GM21447 (cell line): ENCODE results near the gene BSPRY.
A peak's percentile ranks its signal among the peaks of the same experiment; 100 is the strongest.
"Not testable (repeated sequence)": the region's sequence is repeated elsewhere in the genome, so short reads cannot be mapped to it uniquely, and the experiment has no call there.

Experiments used
- ATAC-seq: cut with Tn5 transposase; IDR thresholded peaks from one replicate; pipeline ENCODE4 v1.9.1; 2021; ENCODE audit not compliant: unreplicated experiment

BSPRY gene

DNA sequence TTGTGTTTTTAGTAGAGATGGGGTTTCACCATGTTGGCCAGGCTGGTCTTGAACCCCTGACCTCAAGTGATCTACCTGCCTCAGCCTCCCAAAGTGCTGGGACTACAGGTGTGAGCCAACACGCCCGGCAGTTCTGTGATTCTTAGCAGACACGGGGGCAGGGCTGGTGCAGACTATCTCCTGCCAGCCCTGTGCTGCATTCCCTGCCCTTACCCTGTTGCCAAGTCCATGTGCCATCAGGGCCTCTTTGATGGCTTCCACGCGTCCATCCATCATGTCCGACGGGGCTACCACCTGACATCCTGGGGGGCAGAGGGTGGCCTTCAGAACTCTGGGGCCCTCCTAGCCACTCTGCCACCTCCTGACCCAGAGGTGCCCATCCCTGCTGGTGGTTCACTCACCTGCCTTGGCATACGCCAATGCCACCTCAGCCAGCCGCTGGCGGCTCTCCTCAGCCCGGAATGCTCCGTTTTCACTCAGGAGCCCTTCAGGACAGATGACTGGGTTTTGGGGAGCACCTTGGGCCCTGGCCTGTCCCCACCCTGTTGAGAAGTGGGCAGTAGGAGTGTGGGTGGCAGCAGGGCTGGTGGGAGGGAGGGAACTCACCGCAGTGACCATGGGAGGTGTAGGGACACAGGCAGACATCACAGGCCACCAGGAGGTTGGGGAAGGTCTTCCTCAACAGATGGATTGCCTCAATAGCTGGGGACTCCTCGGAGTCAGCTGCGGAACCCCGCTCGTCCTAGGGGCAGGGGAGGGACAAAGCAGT, 41.0 kb downstream of the BSPRY start:
- ATAC-seq = no peak

DNA sequence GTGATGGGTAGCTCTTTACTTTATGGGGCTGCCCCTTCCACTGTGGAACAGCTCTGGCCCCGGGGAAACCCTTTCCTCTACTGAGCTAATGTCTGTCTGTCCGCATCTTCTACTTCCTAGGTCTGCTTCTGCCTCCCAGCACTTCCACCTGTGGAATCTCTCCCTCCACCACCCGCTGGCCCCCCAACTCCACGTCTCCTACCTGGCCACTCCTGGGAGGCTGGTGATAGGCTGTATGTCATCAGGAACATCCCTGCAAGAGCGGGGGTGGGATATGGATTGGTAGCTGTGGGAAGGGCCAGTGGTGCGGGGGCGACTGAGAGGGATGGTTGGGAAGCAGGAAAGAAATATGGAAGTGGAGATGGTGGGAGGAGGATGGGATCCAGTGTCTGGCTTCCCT, 42.6 kb downstream of the BSPRY start:
- ATAC-seq = no peak

GRCh38 chr9:113393281-113393680, 43.9 kb downstream of the BSPRY start:
- no peak for ATAC-seq

GRCh38 chr9:113395000-113395861, 45.9 kb downstream of the BSPRY start:
- no peak for ATAC-seq

- no peak for ATAC-seq
Observed at GRCh38 chr9:113397203-113397631, 47.9 kb downstream of the BSPRY start.

DNA sequence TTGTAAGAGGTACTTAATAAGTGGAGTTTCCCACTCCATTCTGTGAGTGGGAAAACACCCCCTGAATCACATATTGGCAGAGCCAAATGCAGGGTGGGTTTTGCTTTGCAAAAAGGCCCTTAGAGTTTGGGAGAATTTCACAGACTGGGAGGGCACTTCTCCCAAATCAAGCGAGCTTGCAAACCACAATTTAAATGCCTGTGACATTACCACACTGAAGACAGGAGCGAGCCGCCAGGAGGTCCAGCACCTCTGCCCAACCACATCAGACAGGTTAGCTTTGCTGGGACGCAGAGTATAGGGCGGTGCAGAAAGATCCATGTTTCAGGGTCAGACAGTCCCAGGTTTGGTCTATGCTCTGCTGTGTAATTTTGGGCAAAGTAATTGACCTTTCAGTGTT, 49.5 kb downstream of the BSPRY start:
- ATAC-seq = no peak

DNA sequence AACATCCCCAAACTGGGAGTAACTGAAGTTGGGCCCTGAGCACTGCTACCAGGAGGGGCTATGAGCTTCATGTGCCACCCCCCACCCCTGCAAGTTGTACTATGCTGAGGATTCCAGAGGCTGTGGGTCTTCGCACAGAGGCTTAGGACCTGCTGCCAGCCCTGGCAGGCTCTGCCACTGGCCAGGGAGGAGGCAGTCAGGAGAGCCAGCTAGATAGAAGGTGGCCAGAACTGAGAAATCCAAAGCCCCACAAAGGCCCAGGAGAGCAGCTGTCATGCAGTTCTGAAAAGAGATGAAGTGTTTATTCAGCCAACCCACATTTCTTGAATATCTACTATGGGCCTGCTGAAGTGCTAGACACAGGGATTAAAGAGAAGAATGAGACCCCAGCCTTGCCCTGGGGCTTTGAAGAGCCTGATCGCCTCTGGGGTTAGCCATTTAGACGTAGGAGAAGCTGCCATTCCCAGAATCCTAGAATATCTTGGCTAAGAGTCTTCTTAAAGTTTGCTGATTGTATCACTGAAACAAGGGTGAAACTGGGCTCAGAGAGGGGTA, 50.4 kb downstream of the BSPRY start:
- ATAC-seq = no peak

DNA sequence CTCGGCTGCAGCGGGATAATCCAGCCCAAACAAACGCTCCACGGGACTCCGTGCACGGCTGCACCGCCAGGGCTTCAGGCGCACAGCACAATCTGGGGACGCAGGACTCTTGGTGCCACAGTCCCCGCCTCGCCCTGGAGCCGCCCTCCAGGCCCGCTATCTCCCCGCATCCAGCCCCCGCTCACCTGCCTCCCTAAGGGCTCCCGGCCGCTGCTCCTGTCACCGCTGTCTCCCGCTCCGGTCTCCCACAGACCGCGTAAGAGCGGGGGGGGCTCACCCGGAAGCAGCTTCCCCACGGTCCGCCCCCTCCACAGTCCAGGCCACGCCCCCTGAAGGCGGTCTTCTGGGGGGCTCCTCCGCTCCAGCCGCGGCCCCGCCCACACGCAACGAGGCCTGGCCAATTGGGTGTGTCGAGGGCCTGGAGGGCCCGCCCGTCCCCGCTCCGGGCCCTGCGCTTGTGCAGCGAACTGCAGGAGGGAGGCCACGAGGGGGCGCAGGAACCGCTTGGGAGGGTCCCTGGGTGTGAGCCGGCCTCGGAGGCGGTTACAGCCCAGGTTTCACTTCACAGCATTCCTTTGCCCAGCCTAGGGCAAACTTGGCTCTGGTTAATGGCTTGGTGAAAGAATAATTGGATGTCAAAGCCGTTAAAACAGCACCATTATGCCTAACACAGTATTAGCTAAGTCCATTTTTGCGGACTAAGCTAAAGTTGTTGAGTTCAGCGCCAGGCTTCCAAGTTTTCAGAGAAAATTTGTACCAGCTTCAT, 51.9 kb downstream of the BSPRY start, which contains the start of gene ALAD:
TSS of gene ALAD (minus strand) at position 258 of the 766 bp plus-strand sequence. CDS start 7,725 bp downstream, outside the sequence.
- peak; percentile 92 for ATAC-seq

GRCh38 chr9:113403646-113404045, 54.3 kb downstream of the BSPRY start:
- no peak for ATAC-seq

DNA sequence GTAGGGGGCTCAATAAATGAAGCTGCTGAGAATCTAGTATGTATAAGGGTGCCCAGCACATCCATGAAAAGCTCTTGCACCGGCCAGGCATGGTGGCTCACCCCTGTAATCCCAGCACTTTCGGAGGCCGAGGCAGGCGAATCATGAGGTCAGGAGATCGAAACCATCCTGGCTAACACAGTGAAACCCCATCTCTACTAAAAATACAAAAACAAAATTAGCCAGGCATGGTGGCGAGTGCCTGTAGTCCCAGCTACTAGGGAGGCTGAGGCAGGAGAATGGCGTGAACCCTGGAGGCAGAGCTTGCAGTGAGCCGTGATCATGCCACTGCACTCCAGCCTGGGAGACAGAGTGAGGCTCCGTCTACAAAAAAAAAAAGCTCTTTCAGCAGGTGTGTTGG, 57.0 kb downstream of the BSPRY start:
- not testable (repeated sequence) for ATAC-seq

GRCh38 chr9:113406873-113407511, 57.7 kb downstream of the BSPRY start:
- not testable (repeated sequence) for ATAC-seq

- ATAC-seq = no peak
Observed at GRCh38 chr9:113409481-113409880, 60.1 kb downstream of the BSPRY start.

DNA sequence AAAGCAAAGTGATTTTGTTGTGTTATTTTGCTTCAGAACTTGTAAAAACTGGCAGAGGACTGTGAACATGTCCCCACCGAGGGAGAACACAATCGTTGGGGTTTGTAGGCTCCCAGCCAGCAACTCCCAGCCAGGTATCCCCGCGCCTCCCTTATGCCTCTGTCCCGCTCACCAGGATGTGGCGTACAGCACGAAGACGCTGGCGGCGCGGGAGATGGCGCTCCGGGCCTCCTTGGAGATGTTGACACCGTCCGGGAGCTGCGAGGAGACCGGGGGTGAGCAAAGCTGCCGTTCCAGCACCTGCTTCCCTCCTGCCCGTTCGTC, 60.5 kb downstream of the BSPRY start:
- ATAC-seq = peak; percentile 2

DNA sequence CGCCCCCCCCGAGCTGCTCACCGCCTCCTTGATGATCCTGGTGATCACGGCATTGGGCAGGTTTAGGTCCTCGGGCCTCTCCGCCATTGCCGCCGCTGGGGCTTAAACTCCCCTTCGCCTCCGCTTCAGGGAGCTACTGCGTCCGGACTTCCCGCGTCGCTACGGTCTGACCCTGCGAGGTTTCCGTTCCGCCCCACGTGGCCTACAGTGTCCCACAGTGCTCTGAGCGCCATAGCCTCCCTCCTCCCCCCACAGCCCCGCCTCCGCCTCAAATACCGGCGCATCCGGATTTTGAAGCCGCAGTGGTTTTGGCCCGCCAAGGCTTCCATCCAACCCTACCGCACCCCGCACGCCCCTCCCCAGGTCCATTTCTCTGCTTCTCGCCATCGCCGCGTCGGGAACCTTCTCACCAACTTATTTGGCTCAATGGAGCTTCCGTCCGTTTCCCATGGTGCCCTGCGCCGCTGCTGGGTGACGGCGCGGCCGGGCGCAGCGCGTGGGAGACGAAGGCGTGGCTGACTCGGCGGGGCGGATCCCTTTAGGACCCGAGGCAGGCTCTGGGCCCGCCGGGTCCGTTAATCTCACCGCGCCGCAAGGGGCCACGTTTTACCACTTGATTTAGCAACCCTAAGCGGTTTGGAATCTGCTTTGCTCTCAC, 61.0 kb downstream of the BSPRY start, which contains the start of the genes C9orf43 and POLE3:
TSS of gene C9orf43 (plus strand) at position 541 of the 658 bp plus-strand sequence. CDS start 2,747 bp downstream, outside the sequence.
TSS of gene POLE3 (minus strand) at position 469 of the 658 bp plus-strand sequence. CDS start at position 87, 382 bp downstream.
- peak; percentile 93 for ATAC-seq

DNA sequence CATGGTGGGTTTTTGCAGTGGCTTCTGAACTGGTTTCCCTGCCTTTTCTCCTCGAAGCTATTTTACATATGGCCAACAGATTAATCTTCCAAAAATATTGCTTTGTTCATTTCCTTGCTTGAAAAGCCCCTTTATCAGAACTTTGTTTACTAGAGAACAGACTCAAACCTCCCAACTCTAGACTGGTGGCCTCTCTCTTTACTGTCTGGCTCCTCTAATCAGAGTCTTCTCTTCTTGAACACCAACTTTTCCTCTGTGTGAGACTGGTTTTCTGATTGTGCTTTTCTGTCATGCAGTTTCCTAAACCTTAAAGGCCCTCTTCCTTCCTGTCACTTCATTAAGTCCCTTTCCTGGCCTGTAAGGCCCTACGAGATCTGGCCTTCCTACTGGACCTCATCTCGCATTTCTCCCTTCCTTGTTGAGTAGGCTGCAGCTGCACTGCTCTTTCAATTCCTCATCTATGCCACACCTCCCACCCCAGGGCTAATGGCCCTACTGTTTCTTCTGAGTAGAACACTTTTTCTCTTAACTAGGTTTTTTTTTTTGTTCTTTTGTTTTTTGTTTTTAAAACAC, 66.9 kb downstream of the BSPRY start:
- peak; percentile 99 for ATAC-seq

DNA sequence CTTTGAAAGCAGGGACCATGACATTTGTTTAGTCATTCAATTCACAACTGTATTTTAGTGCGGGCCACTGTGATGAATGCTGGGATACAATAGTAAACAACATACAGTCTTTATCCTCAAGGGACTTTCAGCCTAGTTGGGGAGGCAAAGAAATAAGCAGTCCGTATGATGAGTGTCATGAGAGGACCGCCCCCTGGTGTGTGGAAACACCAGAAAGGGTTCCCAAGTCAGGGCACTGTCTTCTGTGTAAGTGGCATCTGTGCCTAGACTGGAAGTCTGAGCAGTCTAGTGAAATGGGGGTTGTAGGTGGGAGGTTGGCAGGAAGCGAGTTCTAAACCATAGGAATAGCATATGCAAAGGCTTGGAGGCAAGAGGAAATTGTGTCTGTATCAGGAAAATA, 68.0 kb downstream of the BSPRY start:
- no peak for ATAC-seq
